Endothelial cell of umbilical vein (primary cell): ENCODE data around the gene CLIP4. TPM values are rescaled to one million over a fixed set of nuclear protein-coding genes. Genes with fewer than 3 reads are reported as not detected.

Experiments used
- BruUV-seq: library from RNA; stranded (reverse); fragments of 400-500 nt; replicated peaks from 2 replicates; lab custom pipeline; 2021; lab: Mats Ljungman, UMichigan
- CTCF ChIA-PET: fragments of 300-600, 350-600 bp; sonication (Branson Sonifier 250); formaldehyde crosslinking; loops from one replicate; lab custom pipeline; 2021; ENCODE audit warnings: antibody characterized with exemption, inconsistent platforms; lab: Charles Lee
- POLR2A ChIA-PET: fragments of 300-600, 350-600 bp; sonication (Branson Sonifier 250); formaldehyde crosslinking; loops from one replicate; lab custom pipeline; 2021; ENCODE audit warnings: antibody characterized with exemption, inconsistent platforms; lab: Charles Lee
- DNase-seq: peaks from one replicate; pipeline ENCODE4 v3.0.0-alpha.2; 2011; ENCODE audit warnings: low read depth, low spot score
- FAIRE-seq: peaks from 2 replicates; lab custom pipeline; 2011; peaks lifted over from hg19 to GRCh38; lab: Jason Lieb, UNC
- H2AFZ ChIP-seq: 2 replicates; pipeline ENCODE4 v1.6.0; 2012; ENCODE audit warnings: low read depth, low read length, control low read depth, inconsistent platforms
- H3K27ac ChIP-seq: 2 replicates; pipeline ENCODE4 v1.5.1; 2011; ENCODE audit warnings: low read depth, mild to moderate bottlenecking, control low read depth, low read length, moderate library complexity; ENCODE audit not compliant: insufficient read depth
- H3K27me3 ChIP-seq, 2 experiments: 2 replicates each; pipeline versions ENCODE4 v1.6.0 to v1.6.1; 2011; ENCODE audit warnings: low read length in 2 of 2, mixed read lengths in 1 of 2; ENCODE audit not compliant: control insufficient read depth in 2 of 2, insufficient read depth in 2 of 2
- H3K36me3 ChIP-seq, 2 experiments: 2 replicates in 1 of 2; 3 replicates in 1 of 2; pipeline ENCODE4 v1.5.1; 2011; ENCODE audit warnings: low read length in 2 of 2, mild to moderate bottlenecking in 1 of 2, moderate library complexity in 1 of 2; ENCODE audit not compliant: control insufficient read depth in 2 of 2, insufficient read depth in 2 of 2; ENCODE audit errors: extremely low read depth in 1 of 2
- H3K4me1 ChIP-seq: 3 replicates; pipeline ENCODE4 v1.5.1; 2011; ENCODE audit warnings: mild to moderate bottlenecking, low read length; ENCODE audit not compliant: control insufficient read depth, insufficient read depth; ENCODE audit errors: extremely low read depth
- H3K4me2 ChIP-seq: 2 replicates; pipeline ENCODE4 v1.6.1; 2011; ENCODE audit warnings: low read length, control low read depth, mixed read lengths; ENCODE audit not compliant: insufficient read depth
- H3K4me3 ChIP-seq, 3 experiments: fragments of 200-600 bp in 1 of 3; sonication (generic), shearing (Covaris generic) in 1 of 3; replicated peaks in 1 of 3; 2 replicates each; pipeline ENCODE4 v1.5.1; 2011 to 2016; ENCODE audit warnings: control low read depth in 3 of 3, low read length in 3 of 3, mild to moderate bottlenecking in 2 of 3, inconsistent platforms in 1 of 3, low read depth in 1 of 3, moderate library complexity in 1 of 3; ENCODE audit not compliant: insufficient read depth in 1 of 3
- H3K79me2 ChIP-seq: 2 replicates; pipeline ENCODE4 v1.6.0; 2012; ENCODE audit warnings: low read length, inconsistent platforms; ENCODE audit not compliant: control insufficient read depth, insufficient read depth
- H3K9ac ChIP-seq: replicated peaks from 2 replicates; pipeline ENCODE3; 2011; ENCODE audit warnings: low read length, control low read depth; ENCODE audit not compliant: insufficient read depth; ENCODE audit errors: extremely low read depth
- H3K9me1 ChIP-seq: replicated peaks from 3 replicates; pipeline ENCODE4 v1.6.0; 2011; ENCODE audit warnings: mild to moderate bottlenecking, low read length; ENCODE audit not compliant: control insufficient read depth, insufficient read depth; ENCODE audit errors: extremely low read depth
- H3K9me3 ChIP-seq: replicated peaks from 2 replicates; pipeline ENCODE4 v1.5.1; 2012; ENCODE audit warnings: low read length, inconsistent platforms; ENCODE audit not compliant: control insufficient read depth, insufficient read depth
- H4K20me1 ChIP-seq: replicated peaks from 2 replicates; pipeline ENCODE3; 2011; ENCODE audit warnings: mild to moderate bottlenecking, low read length; ENCODE audit not compliant: control insufficient read depth, insufficient read depth; ENCODE audit errors: extremely low read depth
- EZH2 ChIP-seq: IDR thresholded peaks from 2 replicates; pipeline ENCODE4 v1.6.1; 2012; ENCODE audit warnings: borderline replicate concordance, low read depth, mild to moderate bottlenecking, moderate library complexity, low read length, inconsistent platforms; ENCODE audit not compliant: severe bottlenecking
- FOS ChIP-seq: IDR thresholded peaks from 2 replicates; pipeline ENCODE4 v1.6.1; 2011; ENCODE audit warnings: mild to moderate bottlenecking, low read length, moderate library complexity, borderline replicate concordance; ENCODE audit not compliant: insufficient read depth
- GATA2 ChIP-seq: IDR thresholded peaks from 2 replicates; pipeline ENCODE4 v1.7.0; 2011; ENCODE audit warnings: low read depth, mild to moderate bottlenecking, moderate library complexity, mixed read lengths, low read length; ENCODE audit not compliant: insufficient read length, insufficient read depth
- POLR2AphosphoS5 ChIP-seq: IDR thresholded peaks from 2 replicates; pipeline ENCODE4 v1.6.1; 2012; ENCODE audit warnings: low read depth, mild to moderate bottlenecking, control low read depth, low read length, moderate library complexity; ENCODE audit not compliant: insufficient read depth
- dilution Hi-C: fragments of 300-500 bp; cut with MboI; formaldehyde crosslinking; loops from one replicate; pipeline ENCODE4 v1.15.0; 2019; ENCODE audit warnings: low sequenced_read_pairs; ENCODE audit not compliant: extremely low pct_ligation_motif_present
- intact Hi-C: fragments of 100-400 bp; cut with micrococcal nuclease; formaldehyde crosslinking; loops from one replicate; pipeline ENCODE4 v1.10.0; 2022
- polyA plus RNA-seq, 4 experiments: library from polyadenylated mRNA; depleted of rRNA in 3 of 4; stranded (reverse) in 3 of 4; unstranded in 1 of 4; fragments of >200 nt; gene quantifications; 2 replicates each; pipeline versions ENCODE4 v1.2.1 to v1.2.3, GENCODE V29; 2011 to 2012; ENCODE audit warnings: missing spikeins in 1 of 4
- total RNA-seq: library from RNA; stranded (reverse); gene quantifications from 2 replicates; pipeline ENCODE4 v1.2.3, GENCODE V29; 2021
- TF ChIP-seq, protein P1 (sequence below), 2 donors: IDR thresholded peaks; 1 replicate in 1 of 2; 2 replicates in 1 of 2; pipeline ENCODE4 v1.5.1; 2011; ENCODE audit warnings: low read length in 2 of 2, mild to moderate bottlenecking in 2 of 2, moderate library complexity in 2 of 2, control low read depth in 1 of 2, inconsistent platforms in 1 of 2, low read depth in 1 of 2; ENCODE audit not compliant: insufficient read depth in 1 of 2; ENCODE audit errors: extremely low read depth in 1 of 2

Gene CLIP4
- total and polyA plus RNA-seq, 2 donors (not counting 3 experiments of a cell fraction or from before 2014, with no cell fraction given), result 9.2 to 24.0 TPM

GRCh38 chr2:29186817-29187216 lies 71.6 kb downstream of the CLIP4 start:
- H3K36me3 ChIP-seq, result peaks cover 0 to 6% of the 10 kb centered on the region in 2 experiments
- dilution Hi-C loops (no loop called here), intact Hi-C loops (no loop called here)
- ChIA-PET POLR2A (no interaction called here), CTCF (no interaction called here)
- H3K79me2 ChIP-seq, result no peaks in the 10 kb centered on the region
- no peaks in the 10 kb centered on the region for H3K9me1 ChIP-seq
- DNase-seq (no peak), FAIRE-seq (no peak)
- no peak overlapping the region for H3K9ac ChIP-seq
- no peak overlapping the region for H3K4me3 ChIP-seq
- TF ChIP-seq FOS (no peak), GATA2 (no peak), POLR2AphosphoS5 (no peak)
- H3K27me3 ChIP-seq, result no peaks in the 10 kb centered on the region
- no peak overlapping the region for H3K27ac ChIP-seq
- no peak overlapping the region for H3K4me2 ChIP-seq
- no peaks in the 10 kb centered on the region for H3K4me1 ChIP-seq
- H4K20me1 ChIP-seq, result no peaks in the 10 kb centered on the region
- H2AFZ ChIP-seq, result no peak overlapping the region
- BruUV-seq, result no TSS peak
- no peaks in the 10 kb centered on the region for H3K9me3 ChIP-seq

GRCh38 chr2:29187926-29188325 lies 72.7 kb downstream of the CLIP4 start:
- FAIRE-seq, result no peak
- Histone ChIP-seq H4K20me1 (no peaks in the 10 kb centered on the region), H3K9ac (no peak overlapping the region), H3K27ac (no peak overlapping the region), H3K9me3 (no peaks in the 10 kb centered on the region), H3K9me1 (no peaks in the 10 kb centered on the region), H3K4me3 (no peak overlapping the region), H3K79me2 (no peaks in the 10 kb centered on the region), H3K4me2 (no peak overlapping the region), H3K36me3 (no peaks in the 10 kb centered on the region), H3K27me3 (no peaks in the 10 kb centered on the region), H2AFZ (no peak overlapping the region), H3K4me1 (no peaks in the 10 kb centered on the region)
- no TSS peak for BruUV-seq
- intact Hi-C loops (no loop called here), dilution Hi-C loops (no loop called here)
- ChIA-PET POLR2A (no interaction called here), CTCF (no interaction called here)
- TF ChIP-seq GATA2 (no peak), EZH2 (no peak)
- TF ChIP-seq, protein P1, sequence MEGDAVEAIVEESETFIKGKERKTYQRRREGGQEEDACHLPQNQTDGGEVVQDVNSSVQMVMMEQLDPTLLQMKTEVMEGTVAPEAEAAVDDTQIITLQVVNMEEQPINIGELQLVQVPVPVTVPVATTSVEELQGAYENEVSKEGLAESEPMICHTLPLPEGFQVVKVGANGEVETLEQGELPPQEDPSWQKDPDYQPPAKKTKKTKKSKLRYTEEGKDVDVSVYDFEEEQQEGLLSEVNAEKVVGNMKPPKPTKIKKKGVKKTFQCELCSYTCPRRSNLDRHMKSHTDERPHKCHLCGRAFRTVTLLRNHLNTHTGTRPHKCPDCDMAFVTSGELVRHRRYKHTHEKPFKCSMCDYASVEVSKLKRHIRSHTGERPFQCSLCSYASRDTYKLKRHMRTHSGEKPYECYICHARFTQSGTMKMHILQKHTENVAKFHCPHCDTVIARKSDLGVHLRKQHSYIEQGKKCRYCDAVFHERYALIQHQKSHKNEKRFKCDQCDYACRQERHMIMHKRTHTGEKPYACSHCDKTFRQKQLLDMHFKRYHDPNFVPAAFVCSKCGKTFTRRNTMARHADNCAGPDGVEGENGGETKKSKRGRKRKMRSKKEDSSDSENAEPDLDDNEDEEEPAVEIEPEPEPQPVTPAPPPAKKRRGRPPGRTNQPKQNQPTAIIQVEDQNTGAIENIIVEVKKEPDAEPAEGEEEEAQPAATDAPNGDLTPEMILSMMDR (IDR thresholded peaks at IDR 0.05; ENCODE audit: extremely low read depth in 1 of 2, insufficient read depth in 1 of 2, low read depth in 1 of 2, low read length in 2 of 2), result no peak
- no peak for DNase-seq
